GM18858 (cell line): ENCODE results near the gene DISP2.

Source experiments
- ATAC-seq: cut with Tn5 transposase; IDR thresholded peaks from one replicate; pipeline ENCODE4 v1.9.1; 2021; ENCODE audit not compliant: unreplicated experiment

The DISP2 gene

DNA sequence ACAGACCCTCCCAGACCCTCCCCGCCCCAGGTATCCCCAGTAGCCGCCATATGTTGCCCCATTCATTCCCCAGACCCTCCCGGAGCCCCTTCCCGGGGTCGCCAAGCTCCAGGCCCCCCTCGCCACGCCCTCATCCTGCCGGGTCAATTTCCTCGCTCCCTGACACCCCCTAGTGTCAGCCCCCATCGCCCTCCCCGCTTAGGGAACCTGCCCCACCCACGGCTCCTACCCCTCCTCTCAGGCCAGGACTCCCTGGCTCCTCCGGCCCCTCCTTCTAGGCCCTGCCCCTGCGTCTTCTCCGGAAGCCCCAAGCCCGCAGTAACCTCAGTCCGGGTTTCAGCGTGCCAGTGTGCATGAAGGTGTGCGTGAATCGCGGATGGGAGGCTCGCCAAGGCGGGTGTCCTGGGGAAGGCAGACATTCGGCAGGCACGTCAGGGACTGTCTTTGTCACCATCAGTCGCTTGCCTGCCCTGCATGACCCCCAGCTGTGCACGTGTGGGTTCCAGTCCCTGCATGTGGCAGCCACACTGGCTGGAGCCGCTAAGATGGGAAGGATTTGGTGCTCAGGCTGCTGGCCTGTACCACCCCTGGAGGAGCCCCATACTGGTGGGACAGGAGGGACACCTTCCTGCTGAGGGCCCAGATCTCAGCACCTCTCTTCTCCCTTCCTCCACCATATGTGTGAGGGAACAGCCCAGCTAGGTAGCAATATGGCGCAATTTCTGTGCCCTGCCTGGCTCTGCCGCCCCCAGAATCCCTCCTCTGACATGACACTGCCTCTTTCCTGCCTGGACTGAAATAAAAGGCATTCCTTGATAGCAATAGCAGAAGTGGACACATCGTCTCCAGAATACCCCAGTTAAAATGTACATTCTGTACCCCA is 693 bp downstream of the DISP2 start:
- ATAC-seq, result no peak

DNA sequence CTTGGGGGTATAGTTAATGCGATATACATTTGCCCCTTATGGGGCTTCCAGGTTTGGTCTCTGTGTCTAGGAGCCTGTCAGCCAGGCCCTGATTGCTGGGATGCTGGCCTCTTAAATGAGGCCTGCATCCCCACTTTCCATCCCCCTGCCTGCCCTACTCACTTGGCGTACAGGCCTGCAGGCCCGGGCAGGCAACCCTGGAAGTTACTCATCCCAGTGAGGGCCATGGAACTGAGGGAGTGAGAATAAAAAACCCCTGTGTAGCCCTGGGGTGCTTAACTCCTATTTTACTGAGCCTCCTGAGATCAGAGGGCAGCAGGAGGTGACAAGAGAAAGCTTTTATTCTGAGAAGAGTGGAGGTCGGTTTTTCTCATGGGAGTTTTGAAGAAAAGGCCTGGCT is 2.0 kb downstream of the DISP2 start:
- ATAC-seq, result no peak

DNA sequence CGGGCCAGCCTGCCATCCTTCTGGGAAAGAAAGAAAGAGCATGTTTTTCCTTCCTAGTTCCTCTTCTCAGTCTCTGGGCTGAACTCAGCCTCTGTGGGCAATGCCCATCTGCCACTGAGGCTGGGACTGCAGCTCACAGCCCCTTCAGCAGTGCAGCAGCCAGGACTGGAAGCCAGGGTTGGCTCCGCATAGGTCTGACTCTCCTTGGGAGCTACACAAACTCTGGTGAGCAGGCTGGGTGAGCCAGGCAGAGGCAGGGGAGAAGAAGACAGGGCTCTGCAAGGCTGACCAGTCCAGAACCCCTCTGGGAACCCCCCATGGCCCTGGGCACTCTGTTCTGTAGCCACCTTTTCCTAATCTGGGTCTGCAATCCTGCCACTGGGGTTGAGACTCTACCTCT is 3.6 kb downstream of the DISP2 start:
- no peak for ATAC-seq

DNA sequence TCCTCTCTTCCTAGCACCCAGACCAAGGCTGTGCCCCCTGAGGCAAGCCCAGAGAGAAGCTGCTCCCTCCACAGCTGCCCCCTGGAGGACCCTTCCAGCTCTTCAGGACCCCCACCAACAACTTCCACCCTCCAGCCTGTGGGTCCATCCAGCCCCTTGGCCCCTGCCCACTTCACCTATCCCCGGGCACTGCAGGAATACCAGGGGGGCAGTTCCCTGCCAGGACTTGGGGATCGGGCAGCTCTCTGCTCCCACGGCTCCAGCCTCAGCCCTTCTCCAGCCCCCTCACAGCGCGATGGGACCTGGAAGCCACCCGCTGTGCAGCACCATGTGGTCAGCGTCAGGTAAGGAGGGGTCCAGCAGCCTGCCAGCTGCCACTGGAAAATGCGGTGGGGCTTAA is 5.6 kb downstream of the DISP2 start:
- ATAC-seq, result no peak

DNA sequence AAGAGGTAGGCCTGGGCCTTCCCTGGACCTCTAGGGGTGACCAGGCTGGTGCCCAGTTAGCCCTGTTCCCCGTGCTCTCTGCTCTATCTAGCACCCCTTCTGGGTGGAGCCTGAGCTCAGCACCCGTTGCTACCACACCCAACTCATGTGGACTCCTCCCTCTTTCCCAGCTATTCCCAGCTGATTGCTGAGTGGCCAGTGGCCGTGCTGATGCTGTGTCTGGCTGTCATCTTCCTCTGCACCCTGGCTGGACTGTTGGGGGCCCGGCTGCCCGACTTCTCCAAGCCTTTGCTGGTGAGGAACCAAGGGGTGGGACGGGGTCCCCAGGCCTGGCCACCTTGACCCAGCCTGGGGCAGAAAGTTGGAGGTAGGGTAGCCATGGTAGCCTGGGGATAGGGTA is 6.2 kb downstream of the DISP2 start:
- no peak for ATAC-seq

DNA sequence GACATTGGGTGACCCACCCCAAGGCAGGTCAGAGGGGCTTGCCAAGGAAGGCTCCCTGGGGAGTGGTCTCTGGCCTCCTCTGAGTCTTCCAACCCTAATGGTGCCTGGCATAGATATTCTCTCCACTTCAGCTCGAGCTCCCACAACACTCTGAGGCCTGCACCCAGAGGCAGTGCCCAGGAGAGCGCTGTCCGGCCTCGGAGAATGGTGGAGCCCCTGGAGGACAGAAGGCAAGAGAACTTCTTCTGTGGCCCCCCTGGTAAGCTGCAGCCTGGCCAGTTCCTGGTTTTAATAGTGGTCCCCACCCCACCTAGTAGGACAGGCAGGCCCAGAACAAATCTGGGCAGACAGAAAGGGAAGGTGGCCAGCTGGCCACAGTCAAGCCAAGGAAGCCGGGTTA is 7.0 kb downstream of the DISP2 start:
- ATAC-seq, result no peak

DNA sequence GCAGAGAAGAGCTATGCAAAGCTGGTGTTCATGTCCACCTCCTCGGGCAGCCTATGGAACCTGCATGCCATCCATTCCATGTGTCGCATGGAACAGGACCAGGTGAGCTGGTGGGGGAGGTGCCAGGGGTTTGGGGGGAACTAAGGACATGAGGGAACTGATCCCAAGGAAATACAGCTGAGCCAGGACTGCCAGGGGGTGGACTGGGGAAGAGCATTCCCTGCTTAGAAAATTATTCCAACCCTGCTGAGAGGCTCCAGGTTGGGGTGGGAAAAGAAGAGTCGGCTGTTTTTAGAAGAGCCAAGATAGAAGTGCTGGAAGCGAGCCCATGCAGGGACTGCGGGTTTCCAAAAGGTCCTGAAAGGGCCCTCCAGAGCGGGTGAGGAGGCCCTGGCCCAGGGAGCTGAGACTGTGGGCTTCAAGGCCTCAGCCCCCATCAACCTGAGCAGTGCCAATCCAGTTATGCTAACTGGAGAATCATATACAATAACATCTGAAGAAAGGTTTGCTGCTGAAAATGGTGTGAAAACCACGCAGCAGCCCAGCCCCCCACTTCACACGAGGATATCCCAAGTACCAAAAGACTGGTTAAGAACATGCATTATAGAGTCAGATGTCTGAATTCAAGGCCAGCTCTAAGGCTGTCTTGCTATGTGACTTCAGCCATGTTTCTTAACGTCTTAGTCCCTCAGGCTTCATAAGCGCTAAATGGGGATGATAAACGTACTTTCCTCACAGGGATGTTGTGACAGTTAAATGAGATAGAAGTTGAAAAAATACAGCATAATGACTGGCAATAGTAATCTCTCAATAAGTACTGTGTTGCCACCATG is 7.8 kb downstream of the DISP2 start:
- no peak for ATAC-seq

DNA sequence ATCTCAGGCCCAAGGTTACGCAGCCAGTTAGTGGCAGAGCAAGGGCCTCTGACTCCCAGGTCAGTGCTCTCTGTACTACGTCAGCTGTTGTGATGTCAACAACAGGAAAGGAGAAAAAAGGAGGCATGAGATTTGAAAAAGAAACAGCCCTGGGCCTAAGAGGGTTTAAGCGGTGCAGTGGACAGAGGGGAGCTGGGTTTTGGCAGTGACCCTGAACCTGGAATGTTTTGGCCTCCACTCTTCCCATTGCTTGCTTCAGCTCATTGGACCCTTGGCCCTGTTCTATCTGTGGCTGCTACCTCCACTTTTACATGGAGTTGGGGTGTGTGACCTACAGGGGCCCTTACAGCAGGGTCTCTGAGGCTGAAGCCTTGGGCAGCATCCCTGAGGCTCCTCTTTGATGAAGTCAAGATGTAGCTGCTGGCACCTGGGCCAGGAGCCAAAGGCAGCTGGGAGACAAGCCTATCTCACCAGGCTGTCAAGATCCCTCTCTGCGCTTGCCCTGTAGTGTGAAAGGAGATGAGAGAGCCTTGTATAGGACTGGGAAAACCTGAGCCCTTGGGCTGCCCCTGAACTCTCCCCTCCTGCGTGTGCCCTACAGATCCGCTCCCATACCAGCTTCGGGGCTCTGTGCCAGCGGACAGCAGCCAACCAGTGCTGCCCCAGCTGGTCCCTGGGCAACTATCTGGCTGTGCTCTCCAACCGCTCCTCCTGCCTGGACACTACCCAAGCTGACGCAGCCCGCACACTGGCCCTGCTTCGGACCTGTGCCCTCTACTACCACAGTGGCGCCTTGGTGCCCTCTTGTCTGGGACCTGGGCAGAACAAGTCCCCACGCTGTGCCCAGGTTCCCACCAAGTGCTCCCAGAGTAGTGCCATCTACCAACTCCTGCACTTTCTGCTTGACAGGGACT is 8.7 kb downstream of the DISP2 start:
- no peak for ATAC-seq

DNA sequence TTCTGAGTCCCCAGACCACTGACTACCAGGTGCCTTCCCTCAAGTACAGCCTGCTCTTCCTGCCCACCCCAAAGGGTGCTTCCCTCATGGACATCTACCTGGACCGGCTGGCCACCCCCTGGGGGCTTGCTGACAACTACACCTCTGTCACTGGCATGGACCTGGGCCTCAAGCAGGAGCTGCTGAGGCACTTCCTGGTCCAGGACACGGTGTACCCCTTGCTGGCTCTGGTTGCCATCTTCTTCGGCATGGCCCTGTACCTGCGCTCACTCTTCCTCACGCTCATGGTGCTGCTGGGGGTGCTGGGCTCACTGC is 9.3 kb downstream of the DISP2 start:
- no peak for ATAC-seq

DNA sequence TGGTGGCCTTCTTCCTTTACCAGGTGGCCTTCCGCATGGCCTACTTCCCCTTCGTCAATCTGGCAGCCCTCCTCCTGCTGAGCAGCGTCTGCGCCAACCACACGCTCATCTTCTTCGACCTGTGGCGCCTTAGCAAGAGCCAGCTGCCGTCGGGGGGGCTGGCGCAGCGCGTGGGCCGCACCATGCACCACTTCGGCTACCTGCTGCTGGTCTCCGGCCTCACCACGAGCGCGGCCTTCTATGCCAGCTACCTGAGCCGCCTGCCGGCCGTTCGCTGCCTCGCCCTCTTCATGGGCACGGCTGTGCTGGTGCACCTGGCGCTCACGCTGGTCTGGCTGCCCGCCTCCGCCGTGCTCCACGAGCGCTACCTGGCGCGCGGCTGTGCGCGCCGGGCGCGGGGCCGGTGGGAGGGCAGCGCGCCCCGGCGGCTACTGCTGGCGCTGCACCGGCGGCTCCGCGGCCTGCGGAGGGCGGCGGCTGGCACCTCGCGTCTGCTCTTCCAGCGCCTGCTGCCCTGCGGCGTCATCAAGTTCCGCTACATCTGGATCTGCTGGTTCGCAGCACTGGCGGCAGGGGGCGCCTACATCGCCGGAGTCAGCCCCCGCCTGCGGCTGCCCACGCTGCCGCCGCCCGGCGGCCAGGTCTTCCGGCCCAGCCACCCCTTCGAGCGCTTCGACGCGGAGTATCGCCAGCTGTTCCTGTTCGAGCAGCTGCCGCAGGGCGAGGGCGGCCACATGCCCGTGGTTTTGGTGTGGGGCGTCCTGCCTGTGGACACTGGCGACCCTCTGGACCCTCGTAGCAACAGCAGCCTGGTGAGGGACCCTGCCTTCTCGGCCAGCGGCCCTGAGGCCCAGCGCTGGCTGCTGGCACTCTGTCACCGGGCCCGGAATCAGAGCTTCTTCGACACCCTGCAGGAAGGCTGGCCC is 9.9 kb downstream of the DISP2 start:
- peak; percentile 88 for ATAC-seq

DNA sequence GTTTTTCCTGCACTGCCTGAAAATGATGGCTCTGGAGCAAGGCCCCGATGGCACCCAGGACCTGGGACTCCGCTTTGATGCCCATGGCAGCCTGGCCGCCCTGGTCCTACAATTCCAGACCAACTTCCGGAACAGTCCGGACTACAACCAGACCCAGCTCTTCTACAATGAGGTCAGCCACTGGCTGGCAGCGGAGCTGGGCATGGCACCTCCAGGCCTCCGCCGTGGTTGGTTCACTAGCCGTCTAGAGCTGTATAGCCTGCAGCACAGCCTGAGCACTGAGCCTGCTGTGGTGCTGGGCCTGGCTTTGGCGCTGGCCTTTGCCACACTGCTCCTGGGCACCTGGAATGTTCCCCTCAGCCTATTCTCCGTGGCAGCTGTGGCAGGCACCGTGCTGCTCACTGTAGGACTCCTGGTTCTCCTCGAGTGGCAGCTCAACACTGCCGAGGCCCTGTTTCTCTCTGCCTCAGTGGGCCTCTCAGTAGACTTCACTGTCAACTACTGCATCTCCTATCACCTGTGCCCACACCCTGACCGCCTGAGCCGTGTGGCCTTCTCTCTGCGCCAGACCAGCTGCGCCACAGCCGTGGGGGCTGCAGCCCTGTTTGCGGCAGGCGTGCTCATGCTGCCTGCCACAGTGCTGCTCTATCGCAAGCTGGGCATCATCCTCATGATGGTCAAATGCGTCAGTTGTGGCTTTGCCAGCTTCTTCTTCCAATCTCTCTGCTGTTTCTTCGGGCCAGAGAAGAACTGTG is 10.9 kb downstream of the DISP2 start:
- no peak for ATAC-seq

DNA sequence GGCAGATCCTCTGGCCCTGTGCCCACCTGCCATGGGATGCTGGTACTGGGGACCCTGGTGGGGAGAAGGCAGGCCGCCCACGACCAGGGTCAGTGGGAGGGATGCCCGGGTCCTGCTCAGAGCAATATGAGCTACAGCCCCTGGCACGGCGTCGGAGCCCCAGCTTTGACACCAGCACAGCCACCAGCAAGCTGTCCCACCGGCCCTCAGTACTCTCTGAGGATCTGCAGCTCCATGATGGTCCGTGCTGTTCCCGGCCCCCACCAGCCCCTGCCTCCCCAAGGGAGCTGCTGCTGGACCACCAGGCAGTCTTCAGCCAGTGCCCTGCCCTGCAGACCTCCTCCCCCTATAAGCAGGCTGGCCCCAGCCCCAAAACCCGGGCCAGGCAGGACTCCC is 11.5 kb downstream of the DISP2 start:
- no peak for ATAC-seq

DNA sequence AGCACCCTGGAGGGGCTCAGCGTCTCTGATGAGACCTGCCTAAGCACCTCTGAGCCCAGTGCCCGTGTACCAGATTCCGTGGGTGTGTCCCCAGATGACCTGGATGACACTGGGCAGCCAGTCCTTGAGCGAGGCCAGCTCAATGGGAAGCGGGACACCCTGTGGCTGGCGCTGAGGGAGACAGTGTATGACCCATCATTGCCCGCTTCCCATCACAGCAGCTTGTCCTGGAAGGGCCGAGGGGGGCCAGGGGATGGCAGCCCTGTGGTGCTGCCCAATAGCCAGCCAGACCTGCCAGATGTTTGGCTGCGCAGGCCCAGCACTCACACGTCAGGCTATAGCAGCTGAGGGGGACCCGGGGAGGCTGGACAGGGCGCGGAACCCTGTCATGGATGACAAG is 12.0 kb downstream of the DISP2 start:
- ATAC-seq, result no peak

DNA sequence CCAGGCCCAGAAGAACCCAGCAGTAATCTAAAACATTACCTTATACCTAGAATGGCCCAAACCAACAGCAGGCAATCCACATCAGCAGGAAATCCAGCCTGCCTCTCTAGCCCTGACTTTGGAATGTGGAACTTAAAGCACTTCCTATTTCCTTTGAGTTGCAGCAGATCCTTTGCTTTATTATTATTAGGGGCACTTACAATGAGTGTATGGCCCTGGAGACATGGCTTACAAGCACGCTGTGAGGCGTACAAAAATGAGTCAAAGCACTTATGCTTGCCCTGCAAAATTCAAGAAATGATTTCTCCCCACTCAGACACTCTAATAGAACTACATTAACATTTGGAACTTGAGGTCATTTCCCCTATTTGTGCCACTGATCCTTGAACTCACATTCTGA is 15.0 kb downstream of the DISP2 start:
- no peak for ATAC-seq

DNA sequence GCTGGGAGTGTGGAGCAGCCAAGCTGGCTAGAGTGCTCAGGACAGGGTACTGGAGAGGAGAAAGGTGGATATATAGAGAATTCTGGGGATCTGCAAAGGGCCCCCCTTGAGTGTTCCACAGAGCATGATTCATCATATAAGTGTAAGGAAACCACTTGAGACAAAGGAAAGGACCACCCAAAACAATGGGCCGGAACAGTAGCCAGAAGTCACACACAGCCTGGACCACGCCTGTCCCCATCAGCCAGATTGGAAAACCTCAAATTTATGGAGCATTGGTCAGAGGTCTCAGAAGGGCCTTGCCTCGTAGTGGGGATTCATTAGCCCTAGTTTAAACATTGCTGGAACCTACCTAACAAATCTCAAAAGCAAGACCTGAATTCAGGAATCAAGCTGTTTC is 19.6 kb downstream of the DISP2 start:
- ATAC-seq, result no peak

DNA sequence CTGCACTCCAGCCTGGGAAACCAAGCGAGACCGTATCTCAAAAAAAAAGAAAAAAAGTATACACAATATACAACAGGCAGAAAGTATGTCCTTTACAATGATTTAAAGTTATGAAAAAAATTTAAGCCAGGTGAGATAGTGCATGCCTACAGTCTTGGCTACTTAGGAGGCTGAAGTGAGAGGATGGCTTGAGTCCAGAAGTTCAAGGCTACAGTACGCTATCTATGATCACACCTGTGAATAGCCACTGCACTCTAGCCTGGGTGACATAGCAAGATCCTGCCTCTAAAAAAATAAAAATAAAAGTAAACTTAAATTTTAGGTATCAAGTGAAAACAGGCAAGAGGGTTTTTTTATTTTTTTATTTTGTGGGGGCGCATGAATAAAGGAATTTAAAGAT is 21.4 kb downstream of the DISP2 start:
- ATAC-seq, result no peak

DNA sequence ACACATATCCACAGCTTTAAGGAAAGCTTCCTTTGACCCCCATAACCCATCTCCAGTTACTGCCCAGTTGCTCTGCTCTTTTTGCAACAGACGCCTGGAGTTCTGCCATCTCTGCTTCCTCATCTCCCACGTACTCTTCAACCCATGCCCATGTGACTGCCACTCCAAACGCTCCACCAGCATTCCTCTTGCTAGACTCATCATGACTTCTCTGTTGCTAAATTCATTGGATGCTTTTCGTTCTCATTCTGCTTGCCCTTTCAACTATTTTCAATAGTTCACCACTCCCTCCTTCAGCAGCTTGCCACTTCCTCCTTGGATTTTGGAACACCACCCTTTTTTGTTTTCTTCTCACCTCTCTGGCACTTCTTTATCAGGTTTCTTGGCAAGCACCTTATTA is 21.8 kb downstream of the DISP2 start:
- no peak for ATAC-seq

DNA sequence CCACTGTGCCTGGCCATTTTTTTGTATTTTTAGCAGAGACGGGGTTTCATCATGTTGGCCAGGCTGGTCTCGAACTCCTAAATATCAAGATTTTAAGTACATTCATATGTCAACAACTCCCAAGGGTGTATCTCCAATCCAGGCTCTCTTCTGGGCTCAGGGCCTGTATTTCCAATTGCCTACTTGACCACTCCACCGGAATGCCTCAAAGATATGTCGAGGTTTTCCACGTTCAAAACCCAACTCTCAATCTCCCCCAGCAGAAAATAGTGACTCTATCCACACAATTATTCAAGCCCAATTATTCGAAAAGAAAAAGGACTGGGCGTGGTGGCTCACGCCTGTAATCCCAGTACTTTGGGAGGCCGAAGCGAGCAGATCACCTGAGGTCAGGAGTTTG is 22.6 kb downstream of the DISP2 start:
- ATAC-seq, result no peak

DNA sequence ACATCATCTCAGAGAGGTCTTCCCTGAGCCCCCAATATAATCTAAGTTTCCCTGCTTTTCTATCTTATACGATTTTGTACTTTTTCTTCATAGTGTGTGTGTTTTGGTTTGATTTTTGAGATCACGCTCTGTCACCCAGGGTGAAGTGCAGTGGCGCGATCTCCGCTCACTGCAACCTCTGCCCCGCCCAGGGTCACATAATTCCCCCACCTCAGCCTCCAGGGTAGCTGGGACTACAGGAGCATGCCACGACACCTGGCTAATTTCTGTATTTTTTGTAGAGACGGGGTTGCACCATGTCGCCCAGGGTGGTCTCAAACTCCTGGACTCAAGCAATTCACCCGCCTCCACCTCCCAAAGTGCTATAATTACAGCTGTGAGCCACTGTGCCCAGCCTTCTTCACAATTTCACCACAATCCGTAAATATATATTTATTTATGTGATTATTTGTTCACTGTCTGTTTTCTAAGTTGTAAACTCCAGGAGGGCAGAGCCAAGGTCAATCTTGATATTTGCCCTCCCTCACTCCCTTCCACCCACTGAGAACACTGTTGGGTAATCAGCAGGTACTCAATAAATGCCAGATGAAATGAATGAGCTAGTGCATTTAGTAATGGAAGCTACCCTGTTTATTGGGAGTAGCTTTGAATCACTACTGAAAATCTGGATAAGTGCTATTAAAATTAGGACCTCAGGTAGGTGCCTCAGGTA is 24.0 kb downstream of the DISP2 start:
- no peak for ATAC-seq
